Endothelial cell of umbilical vein (primary cell): ENCODE results near the gene CLDN3. TPM values are rescaled to one million over a fixed set of nuclear protein-coding genes. Genes with fewer than 3 reads are reported as not detected.

Experiments
- BruUV-seq: library from RNA; stranded (reverse); fragments of 400-500 nt; replicated peaks from 2 replicates; lab custom pipeline; 2021; lab: Mats Ljungman, UMichigan
- CTCF ChIA-PET: fragments of 300-600, 350-600 bp; sonication (Branson Sonifier 250); formaldehyde crosslinking; loops from one replicate; lab custom pipeline; 2021; ENCODE audit warnings: antibody characterized with exemption, inconsistent platforms; lab: Charles Lee
- POLR2A ChIA-PET: fragments of 300-600, 350-600 bp; sonication (Branson Sonifier 250); formaldehyde crosslinking; loops from one replicate; lab custom pipeline; 2021; ENCODE audit warnings: antibody characterized with exemption, inconsistent platforms; lab: Charles Lee
- DNase-seq: peaks from one replicate; pipeline ENCODE4 v3.0.0-alpha.2; 2011; ENCODE audit warnings: low read depth, low spot score
- FAIRE-seq: peaks from 2 replicates; lab custom pipeline; 2011; peaks lifted over from hg19 to GRCh38; lab: Jason Lieb, UNC
- H2AFZ ChIP-seq: 2 replicates; pipeline ENCODE4 v1.6.0; 2012; ENCODE audit warnings: low read depth, low read length, control low read depth, inconsistent platforms
- H3K27ac ChIP-seq: 2 replicates; pipeline ENCODE4 v1.5.1; 2011; ENCODE audit warnings: low read depth, mild to moderate bottlenecking, control low read depth, low read length, moderate library complexity; ENCODE audit not compliant: insufficient read depth
- H3K27me3 ChIP-seq, 2 experiments: 2 replicates each; pipeline versions ENCODE4 v1.6.0 to v1.6.1; 2011; ENCODE audit warnings: low read length in 2 of 2, mixed read lengths in 1 of 2; ENCODE audit not compliant: control insufficient read depth in 2 of 2, insufficient read depth in 2 of 2
- H3K36me3 ChIP-seq, 2 experiments: 2 replicates in 1 of 2; 3 replicates in 1 of 2; pipeline ENCODE4 v1.5.1; 2011; ENCODE audit warnings: low read length in 2 of 2, mild to moderate bottlenecking in 1 of 2, moderate library complexity in 1 of 2; ENCODE audit not compliant: control insufficient read depth in 2 of 2, insufficient read depth in 2 of 2; ENCODE audit errors: extremely low read depth in 1 of 2
- H3K4me1 ChIP-seq: 3 replicates; pipeline ENCODE4 v1.5.1; 2011; ENCODE audit warnings: mild to moderate bottlenecking, low read length; ENCODE audit not compliant: control insufficient read depth, insufficient read depth; ENCODE audit errors: extremely low read depth
- H3K4me2 ChIP-seq: 2 replicates; pipeline ENCODE4 v1.6.1; 2011; ENCODE audit warnings: low read length, control low read depth, mixed read lengths; ENCODE audit not compliant: insufficient read depth
- H3K4me3 ChIP-seq, 3 experiments: fragments of 200-600 bp in 1 of 3; sonication (generic), shearing (Covaris generic) in 1 of 3; replicated peaks in 1 of 3; 2 replicates each; pipeline ENCODE4 v1.5.1; 2011 to 2016; ENCODE audit warnings: control low read depth in 3 of 3, low read length in 3 of 3, mild to moderate bottlenecking in 2 of 3, inconsistent platforms in 1 of 3, low read depth in 1 of 3, moderate library complexity in 1 of 3; ENCODE audit not compliant: insufficient read depth in 1 of 3
- H3K79me2 ChIP-seq: 2 replicates; pipeline ENCODE4 v1.6.0; 2012; ENCODE audit warnings: low read length, inconsistent platforms; ENCODE audit not compliant: control insufficient read depth, insufficient read depth
- H3K9ac ChIP-seq: replicated peaks from 2 replicates; pipeline ENCODE3; 2011; ENCODE audit warnings: low read length, control low read depth; ENCODE audit not compliant: insufficient read depth; ENCODE audit errors: extremely low read depth
- H3K9me1 ChIP-seq: replicated peaks from 3 replicates; pipeline ENCODE4 v1.6.0; 2011; ENCODE audit warnings: mild to moderate bottlenecking, low read length; ENCODE audit not compliant: control insufficient read depth, insufficient read depth; ENCODE audit errors: extremely low read depth
- H3K9me3 ChIP-seq: replicated peaks from 2 replicates; pipeline ENCODE4 v1.5.1; 2012; ENCODE audit warnings: low read length, inconsistent platforms; ENCODE audit not compliant: control insufficient read depth, insufficient read depth
- H4K20me1 ChIP-seq: replicated peaks from 2 replicates; pipeline ENCODE3; 2011; ENCODE audit warnings: mild to moderate bottlenecking, low read length; ENCODE audit not compliant: control insufficient read depth, insufficient read depth; ENCODE audit errors: extremely low read depth
- CTCF ChIP-seq, 2 donors: IDR thresholded peaks; 1 replicate in 1 of 2; 2 replicates in 1 of 2; pipeline ENCODE4 v1.5.1; 2011; ENCODE audit warnings: low read length in 2 of 2, mild to moderate bottlenecking in 2 of 2, moderate library complexity in 2 of 2, control low read depth in 1 of 2, inconsistent platforms in 1 of 2, low read depth in 1 of 2; ENCODE audit not compliant: insufficient read depth in 1 of 2; ENCODE audit errors: extremely low read depth in 1 of 2
- EZH2 ChIP-seq: IDR thresholded peaks from 2 replicates; pipeline ENCODE4 v1.6.1; 2012; ENCODE audit warnings: borderline replicate concordance, low read depth, mild to moderate bottlenecking, moderate library complexity, low read length, inconsistent platforms; ENCODE audit not compliant: severe bottlenecking
- FOS ChIP-seq: IDR thresholded peaks from 2 replicates; pipeline ENCODE4 v1.6.1; 2011; ENCODE audit warnings: mild to moderate bottlenecking, low read length, moderate library complexity, borderline replicate concordance; ENCODE audit not compliant: insufficient read depth
- GATA2 ChIP-seq: IDR thresholded peaks from 2 replicates; pipeline ENCODE4 v1.7.0; 2011; ENCODE audit warnings: low read depth, mild to moderate bottlenecking, moderate library complexity, mixed read lengths, low read length; ENCODE audit not compliant: insufficient read length, insufficient read depth
- MAX ChIP-seq: IDR thresholded peaks from 2 replicates; pipeline ENCODE4 v1.6.1; 2011; ENCODE audit not compliant: insufficient read depth, insufficient read length
- MYC ChIP-seq: IDR thresholded peaks from one replicate; pipeline ENCODE4 v1.6.1; 2011; ENCODE audit warnings: mild to moderate bottlenecking, low read depth, low read length
- POLR2A ChIP-seq: IDR thresholded peaks from 2 replicates; pipeline ENCODE4 v1.6.1; 2012; ENCODE audit warnings: low read depth, mild to moderate bottlenecking, control low read depth, low read length
- POLR2AphosphoS5 ChIP-seq: IDR thresholded peaks from 2 replicates; pipeline ENCODE4 v1.6.1; 2012; ENCODE audit warnings: low read depth, mild to moderate bottlenecking, control low read depth, low read length, moderate library complexity; ENCODE audit not compliant: insufficient read depth
- dilution Hi-C: fragments of 300-500 bp; cut with MboI; formaldehyde crosslinking; loops from one replicate; pipeline ENCODE4 v1.15.0; 2019; ENCODE audit warnings: low sequenced_read_pairs; ENCODE audit not compliant: extremely low pct_ligation_motif_present
- intact Hi-C: fragments of 100-400 bp; cut with micrococcal nuclease; formaldehyde crosslinking; loops from one replicate; pipeline ENCODE4 v1.10.0; 2022
- polyA plus RNA-seq, 4 experiments: library from polyadenylated mRNA; depleted of rRNA in 3 of 4; stranded (reverse) in 3 of 4; unstranded in 1 of 4; fragments of >200 nt; gene quantifications; 2 replicates each; pipeline versions ENCODE4 v1.2.1 to v1.2.3, GENCODE V29; 2011 to 2012; ENCODE audit warnings: missing spikeins in 1 of 4
- total RNA-seq: library from RNA; stranded (reverse); gene quantifications from 2 replicates; pipeline ENCODE4 v1.2.3, GENCODE V29; 2021

The CLDN3 gene
- total and polyA plus RNA-seq, 2 donors (not counting 3 experiments of a cell fraction or from before 2014, with no cell fraction given), result 0.62 to 1.9 TPM

GRCh38 chr7:73770860-73771670 is 995 bp upstream of the CLDN3 start:
- no peak for DNase-seq
- Histone ChIP-seq H3K79me2 (no peaks in the 10 kb centered on the region), H3K4me3 (no peak overlapping the region), H2AFZ (no peak overlapping the region), H3K27ac (no peak overlapping the region), H3K36me3 (no peaks in the 10 kb centered on the region), H3K9me3 (no peaks in the 10 kb centered on the region), H4K20me1 (no peaks in the 10 kb centered on the region), H3K27me3 (peaks cover 5% of the 10 kb centered on the region in 2 experiments), H3K9me1 (no peaks in the 10 kb centered on the region), H3K9ac (no peak overlapping the region), H3K4me2 (no peak overlapping the region), H3K4me1 (peaks cover 19% of the 10 kb centered on the region)
- no peak for FAIRE-seq
- POLR2A ChIA-PET, result no interaction called here
- intact Hi-C loops, result no loop called here
- no TSS peak for BruUV-seq
- CTCF ChIA-PET, result interaction anchor here (0.6 to 1.5 kb wide), 3 partner anchors 34 to 52 kb away, joined by 3 to 4 read pairs (median 3); no protein-coding TSS in a partner anchor
- TF ChIP-seq GATA2 (no peak), FOS (no peak), POLR2A (no peak), CTCF (IDR thresholded peaks at IDR 0.05; ENCODE audit: extremely low read depth in 1 of 2, insufficient read depth in 1 of 2, low read depth in 1 of 2, low read length in 2 of 2) (no peak), MAX (no peak), POLR2AphosphoS5 (no peak), EZH2 (no peak), MYC (no peak)
- dilution Hi-C loops, result no loop called here
